Motor neuron (in vitro differentiated cells): ENCODE measurements around the gene THSD7B. TPM values are rescaled to one million over a fixed set of nuclear protein-coding genes. Genes with fewer than 3 reads are reported as not detected.

Experiments used
- ATAC-seq, 8 experiments: fragments of 200-7000 bp; cut with Tn5 transposase; replicated peaks in 6 of 8; 2 replicates each; pipeline ENCODE4 v1.8.0; 2021; ENCODE audit warnings: mild to moderate bottlenecking in 8 of 8, moderate library complexity in 8 of 8
- H3K27ac ChIP-seq, 2 donors: fragments of 250-450 bp; sonication (Bioruptor Pico); 2 replicates each; pipeline ENCODE4 v1.9.0; 2021; ENCODE audit warnings: antibody characterized with exemption in 2 of 2, mild to moderate bottlenecking in 2 of 2, moderate library complexity in 1 of 2
- H3K4me1 ChIP-seq, 2 donors: fragments of 250-450 bp; sonication (Bioruptor Pico); replicated peaks in 1 of 2; 2 replicates each; pipeline ENCODE4 v1.6.1; 2021; ENCODE audit warnings: antibody characterized with exemption in 2 of 2, mild to moderate bottlenecking in 2 of 2, moderate library complexity in 1 of 2
- H3K4me3 ChIP-seq, 5 donors: fragments of 250-450 bp; sonication (Bioruptor Pico); 2 replicates each; pipeline ENCODE4 v1.9.0; 2021; ENCODE audit warnings: antibody characterized with exemption in 5 of 5, mild to moderate bottlenecking in 5 of 5, moderate library complexity in 4 of 5
- WGBS, 10 experiments: fragments of 450-650 bp; shearing (Covaris generic); methylation state at CpG; one replicate each; pipeline ENCODE4 v1.0.0; 2022; 5-methylcytosine and 5-hydroxymethylcytosine counted together
- in situ Hi-C, 9 experiments: fragments of 400-800 bp; cut with MboI; loops; one replicate each; pipeline ENCODE4 v1.15.0; 2021; ENCODE audit warnings: low sequenced_read_pairs in 9 of 9, low pct_unique_long_range_greater_than_20kb in 2 of 9; ENCODE audit not compliant: unreplicated experiment in 9 of 9
- total RNA-seq, 8 experiments: library from RNA; unstranded; fragments of 300-600 nt; gene quantifications; 2 replicates each; pipeline versions ENCODE4 v1.2.3 to v1.2.4, GENCODE V29; 2022

Gene THSD7B
- total RNA-seq, 8 experiments from 2014 or later = 0.13 to 1.4 (median 0.31) TPM

- in situ Hi-C loops = no loop called here
- ATAC-seq = no peak
- 7 to 100% (median 80%) methylated on average over 1 to 4 of the region's 4 CpGs for WGBS, 10 experiments
- no peak overlapping the region for H3K4me3 ChIP-seq
- H3K27ac ChIP-seq = no peak overlapping the region
- H3K4me1 ChIP-seq = peaks cover 0 to 5% of the 10 kb centered on the region in 2 donors
Observed at GRCh38 chr2:137237055-137237454, 471.7 kb downstream of the THSD7B start.

- in situ Hi-C loops = no loop called here
Observed at GRCh38 chr2:137238065-137238464, 472.7 kb downstream of the THSD7B start.

GRCh38 chr2:137249463-137250130 lies 484.3 kb downstream of the THSD7B start:
- Histone ChIP-seq H3K27ac (no peak overlapping the region), H3K4me3 (no peak overlapping the region), H3K4me1 (peaks cover 0 to 21% of the 10 kb centered on the region in 2 donors)
- peak in 4 of 8 experiments; percentile 22 to 89 (median 80) for ATAC-seq
- in situ Hi-C loops = no loop called here
- WGBS, 10 experiments = 0 to 88% (median 78%) methylated on average over 1 to 4 of the region's 4 CpGs; no CpG with 5 or more reads in 2 of the 10 experiments

More at GRCh38 chr2:137238065-137238464, 472.7 kb downstream of the THSD7B start:
- Histone ChIP-seq H3K27ac (no peak overlapping the region), H3K4me3 (no peak overlapping the region), H3K4me1 (no peaks in the 10 kb centered on the region)
- WGBS, 10 experiments = 33 to 100% (median 95%) methylated on average over 1 to 3 of the region's 3 CpGs; no CpG with 5 or more reads in 2 of the 10 experiments
- ATAC-seq = no peak

- no peak overlapping the region for H3K27ac ChIP-seq
- ATAC-seq = no peak
- in situ Hi-C loops = no loop called here
- H3K4me3 ChIP-seq = no peak overlapping the region
- 16 to 100% (median 89%) methylated on average over 1 to 3 of the region's 3 CpGs; no CpG with 5 or more reads in 2 of the 10 experiments for WGBS, 10 experiments
- peaks cover 0 to 21% of the 10 kb centered on the region in 2 donors for H3K4me1 ChIP-seq
Observed at GRCh38 chr2:137250401-137250800, 485.1 kb downstream of the THSD7B start.

GRCh38 chr2:137251045-137251444 lies 485.7 kb downstream of the THSD7B start:
- ATAC-seq = peak in 1 of 8 experiments; percentile 71
- no peak overlapping the region for H3K4me3 ChIP-seq
- in situ Hi-C loops = no loop called here
- H3K4me1 ChIP-seq = peaks cover 0 to 21% of the 10 kb centered on the region in 2 donors
- H3K27ac ChIP-seq = no peak overlapping the region
- WGBS, 10 experiments = 0 to 100% (median 73%) methylated on average over 1 to 3 of the region's 3 CpGs

GRCh38 chr2:137252934-137253333 lies 487.6 kb downstream of the THSD7B start:
- Histone ChIP-seq H3K27ac (no peak overlapping the region), H3K4me1 (peaks cover 0 to 21% of the 10 kb centered on the region in 2 donors), H3K4me3 (no peak overlapping the region)
- peak in 2 of 8 experiments; percentile 20 for ATAC-seq
- in situ Hi-C loops = no loop called here

GRCh38 chr2:137254052-137254451 lies 488.7 kb downstream of the THSD7B start:
- H3K27ac ChIP-seq = no peak overlapping the region
- in situ Hi-C loops = no loop called here
- ATAC-seq = no peak

GRCh38 chr2:137255345-137255744 lies 490.0 kb downstream of the THSD7B start:
- Histone ChIP-seq H3K27ac (no peak overlapping the region), H3K4me3 (no peak overlapping the region), H3K4me1 (peaks cover 0 to 12% of the 10 kb centered on the region in 2 donors)
- in situ Hi-C loops = no loop called here
- WGBS, 10 experiments = 57 to 93% methylated on average over 2 of the region's 2 CpGs; no CpG with 5 or more reads in 8 of the 10 experiments
- ATAC-seq = no peak

More at GRCh38 chr2:137254052-137254451, 488.7 kb downstream of the THSD7B start:
- Histone ChIP-seq H3K4me3 (no peak overlapping the region), H3K4me1 (peaks cover 0 to 21% of the 10 kb centered on the region in 2 donors)
- 0 to 81% (median 80%) methylated on average over 1 of the region's 1 CpG; no CpG with 5 or more reads in 4 of the 10 experiments for WGBS, 10 experiments

GRCh38 chr2:137255990-137256389 lies 490.6 kb downstream of the THSD7B start:
- Histone ChIP-seq H3K4me3 (no peak overlapping the region), H3K27ac (no peak overlapping the region), H3K4me1 (peaks cover 0 to 12% of the 10 kb centered on the region in 2 donors)
- WGBS, 10 experiments = 0 to 100% (median 80%) methylated on average over 1 of the region's 1 CpG; no CpG with 5 or more reads in 1 of the 10 experiments
- no peak for ATAC-seq
- in situ Hi-C loops = no loop called here

GRCh38 chr2:137261881-137262585 lies 496.7 kb downstream of the THSD7B start:
- 13 to 72% (median 47%) methylated on average over 1 to 3 of the region's 3 CpGs for WGBS, 10 experiments
- ATAC-seq = peak in 2 of 8 experiments; percentile 12 to 40
- in situ Hi-C loops = no loop called here
- Histone ChIP-seq H3K27ac (no peak overlapping the region), H3K4me1 (peaks cover 0 to 9% of the 10 kb centered on the region in 2 donors), H3K4me3 (no peak overlapping the region)

GRCh38 chr2:137262594-137262993 lies 497.2 kb downstream of the THSD7B start:
- H3K27ac ChIP-seq = no peak overlapping the region
- ATAC-seq = peak in 6 of 8 experiments; percentile 35 to 98 (median 51)
- no peak overlapping the region for H3K4me3 ChIP-seq
- in situ Hi-C loops = no loop called here
- WGBS, 10 experiments = 0 to 20% (median 8%) methylated on average over 1 to 2 of the region's 2 CpGs; no CpG with 5 or more reads in 1 of the 10 experiments
- peaks cover 0 to 9% of the 10 kb centered on the region in 2 donors for H3K4me1 ChIP-seq

- Histone ChIP-seq H3K4me1 (peaks cover 0 to 3% of the 10 kb centered on the region in 2 donors), H3K4me3 (no peak overlapping the region), H3K27ac (no peak overlapping the region)
- ATAC-seq = peak in 7 of 8 experiments; percentile 32 to 92 (median 47)
- 5 to 68% (median 30%) methylated on average over 1 to 4 of the region's 4 CpGs for WGBS, 10 experiments
- in situ Hi-C loops = loop anchor here in 1 of 9 experiments (25.0 kb wide), 1 partner anchor 101 kb away; no protein-coding TSS in a partner anchor
Observed at GRCh38 chr2:137287913-137288639, 522.7 kb downstream of the THSD7B start.
